Measurements from ENCODE around the gene ANGPT4. TPM values are rescaled to one million over a fixed set of nuclear protein-coding genes. Genes with fewer than 3 reads are reported as not detected.
A peak's percentile ranks its signal among the peaks of the same experiment; 100 is the strongest.

The ANGPT4 gene
- polyA plus RNA-seq, 1 of the 3 experiments (the other 2 are of a cell fraction) = not detected

GRCh38 chr20:844473-845225, 71.5 kb downstream of the ANGPT4 start:
- H3K9me3 ChIP-seq = no peaks in the 10 kb centered on the region
- no peaks in the 10 kb centered on the region for H3K27me3 ChIP-seq (ENCODE audit: insufficient read depth)
- peak overlapping the region; percentile 94; the same call in 1 of the 2 replicates for H2AFZ ChIP-seq (ENCODE audit: low read depth)
- peaks cover 25% of the 10 kb centered on the region; the same call in 1 of the 2 replicates for H3K79me2 ChIP-seq (ENCODE audit: insufficient read depth)
- no peaks in the 10 kb centered on the region for H4K20me1 ChIP-seq (ENCODE audit: insufficient read depth)
- H3K9me2 ChIP-seq = no peaks in the 10 kb centered on the region
- POLR2A ChIA-PET = interaction anchor here (0.6 to 1.4 kb wide), 3 partner anchors 11 to 73 kb away, joined by 3 to 15 read pairs (median 4); partner anchors contain the start of gene FAM110A
- no peak for TF ChIP-seq GATA2 (CRISPR knock-in tag; IDR thresholded peaks at IDR 0.05)
- peak in 1 of 2 experiments; percentile 14; a peak in 1 of 4 replicates for TF ChIP-seq EP300 (IDR thresholded peaks at IDR 0.05; ENCODE audit: borderline replicate concordance in 1 of 2, low read depth in 1 of 2, low read length in 1 of 2)
- TF ChIP-seq TAF1 (IDR thresholded peaks at IDR 0.05; ENCODE audit: borderline replicate concordance, low read depth, low read length) = peak; percentile 19; the same call in 1 of the 2 replicates
- TF ChIP-seq ELF1 (IDR thresholded peaks at IDR 0.05) = no peak
- TF ChIP-seq MEF2A (IDR thresholded peaks at IDR 0.05; ENCODE audit: borderline replicate concordance, low read depth) = no peak
- TF ChIP-seq MXI1 (IDR thresholded peaks at IDR 0.05; ENCODE audit: low read depth, low read length) = peak; percentile 81
- no peak; the same call in 1 of the 2 replicates for TF ChIP-seq RCOR1 (IDR thresholded peaks at IDR 0.05; ENCODE audit: low read length)
- peak; percentile 55; the same call in 1 of the 2 replicates for TF ChIP-seq POLR2AphosphoS5 (IDR thresholded peaks at IDR 0.05; ENCODE audit: low read depth, low read length)
- TF ChIP-seq MAX (IDR thresholded peaks at IDR 0.05; ENCODE audit: low read depth) = 0 out of 2 replicates have a peak, but pooled peaks have one; percentile 21
- no peak for TF ChIP-seq FOSL2 (IDR thresholded peaks at IDR 0.05; ENCODE audit: borderline replicate concordance, low read depth)
- TF ChIP-seq ZBTB33 (IDR thresholded peaks at IDR 0.05; ENCODE audit: borderline replicate concordance, low read depth) = no peak
- no peak for TF ChIP-seq GABPA (IDR thresholded peaks at IDR 0.05; ENCODE audit: low read depth)
- TF ChIP-seq JUND (IDR thresholded peaks at IDR 0.05) = no peak
- TF ChIP-seq SIN3A (IDR thresholded peaks at IDR 0.05; ENCODE audit: borderline replicate concordance, low read depth, low read length) = no peak
- TF ChIP-seq RFX5 (IDR thresholded peaks at IDR 0.05; ENCODE audit: low read length) = no peak
- TF ChIP-seq IRF3 (IDR thresholded peaks at IDR 0.05; ENCODE audit: low read depth, low read length) = no peak
- no peak for TF ChIP-seq PBX3 (IDR thresholded peaks at IDR 0.05)
- no peak for TF ChIP-seq EZH2phosphoT487 (IDR thresholded peaks at IDR 0.05; ENCODE audit: borderline replicate concordance, low read depth)
- H3K9ac ChIP-seq = peak overlapping the region; percentile 33; the same call in 1 of the 2 replicates
- H3K4me3 ChIP-seq (ENCODE audit: low read depth in 2 of 2, low read length in 1 of 2) = peak overlapping the region; percentile 50 to 65
- H3K27ac ChIP-seq (ENCODE audit: low read depth in 2 of 2, low read length in 1 of 2) = peak overlapping the region; percentile 38 to 89; a peak in 2 of 4 replicates
- H3K4me2 ChIP-seq = peak overlapping the region; percentile 76
- H3F3A ChIP-seq (replicated peaks; ENCODE audit: insufficient read depth) = no peaks in the 10 kb centered on the region
- CTCF ChIA-PET = interaction anchor here (0.9 to 1.6 kb wide), 3 partner anchors 29 to 114 kb away, joined by 4 to 6 read pairs (median 5); no protein-coding TSS in a partner anchor
- H3K36me3 ChIP-seq (replicated peaks in 1 of 2; ENCODE audit: control insufficient read depth in 1 of 2, insufficient read depth in 2 of 2, low read length in 1 of 2) = peaks cover 0 to 4% of the 10 kb centered on the region in 2 experiments
- peak; percentile 99 for DNase-seq
- 34% methylated on average over 33 of the region's 47 CpGs for WGBS (ENCODE audit: low lambda C conversion rate)
- peaks cover 0 to 50% of the 10 kb centered on the region in 2 experiments; a peak in 1 of 4 replicates for H3K4me1 ChIP-seq (ENCODE audit: control insufficient read depth in 1 of 2, insufficient read depth in 2 of 2, low read depth in 1 of 2, low read length in 1 of 2)
